Thoracic aorta (tissue), 2 donors: Measurements from ENCODE around the gene C2orf76. TPM values are rescaled to one million over a fixed set of nuclear protein-coding genes. Genes with fewer than 3 reads are reported as not detected.
A peak's percentile ranks its signal among the peaks of the same experiment; 100 is the strongest.

ENCODE experiments used
- ATAC-seq: fragments of 150-250 bp; one replicate; pipeline ENCODE4 v1.8.0; 2017; ENCODE audit warnings: low read depth; ENCODE audit not compliant: insufficient number of reproducible peaks, low FRiP score
- DNase-seq: peaks from one replicate; pipeline ENCODE4 v3.0.0-alpha.2; 2020; ENCODE audit warnings: low spot score
- H3K27ac ChIP-seq, 2 donors: fragments of 200-600 bp; sonication (generic); 1 replicate in 1 of 2; 2 replicates in 1 of 2; pipeline ENCODE4 v1.5.1; 2016; ENCODE audit warnings: mild to moderate bottlenecking in 2 of 2, moderate library complexity in 2 of 2
- H3K27me3 ChIP-seq: fragments of 200-600 bp; sonication (generic); replicated peaks from 2 replicates; pipeline ENCODE4 v1.6.0; 2016; ENCODE audit warnings: mild to moderate bottlenecking; ENCODE audit not compliant: insufficient read depth
- H3K36me3 ChIP-seq: fragments of 200-600 bp; sonication (generic); one replicate; pipeline ENCODE4 v1.5.1; 2016
- H3K4me1 ChIP-seq, 2 donors: fragments of 200-600 bp; sonication (generic); 1 replicate in 1 of 2; 2 replicates in 1 of 2; pipeline versions ENCODE4 v1.5.1 to v1.6.0; 2016; ENCODE audit warnings: low read depth in 2 of 2, mild to moderate bottlenecking in 1 of 2; ENCODE audit not compliant: control insufficient read depth in 1 of 2
- H3K4me3 ChIP-seq: fragments of 200-600 bp; sonication (generic); 2 replicates; pipeline ENCODE4 v1.5.1; 2016; ENCODE audit warnings: mild to moderate bottlenecking
- H3K9me3 ChIP-seq: fragments of 200-600 bp; sonication (generic); 2 replicates; pipeline ENCODE4 v1.5.1; 2016
- CTCF ChIP-seq: fragments of 200-600 bp; sonication (generic); IDR thresholded peaks from one replicate; pipeline ENCODE4 v1.5.1; 2019; ENCODE audit warnings: antibody characterized with exemption
- total RNA-seq, 2 donors: library from RNA; depleted of rRNA; stranded (reverse); fragments of >200 nt; gene quantifications; one replicate each; pipeline versions ENCODE4 v1.1.0 to v1.2.3, GENCODE V29; 2016

Gene C2orf76
- total RNA-seq, 2 donors from 2014 or later: 2.2 to 6.5 TPM

GRCh38 chr2:119359774-119360173 is 6.9 kb downstream of the C2orf76 start:
- no peak overlapping the region for H3K27ac ChIP-seq
- no peak overlapping the region for H3K4me3 ChIP-seq
- H3K4me1 ChIP-seq: peaks cover 0 to 7% of the 10 kb centered on the region in 2 donors
- no peaks in the 10 kb centered on the region for H3K9me3 ChIP-seq
- H3K36me3 ChIP-seq: no peaks in the 10 kb centered on the region
- no peak for TF ChIP-seq CTCF
- ATAC-seq (no peak), DNase-seq (no peak)
- H3K27me3 ChIP-seq: no peaks in the 10 kb centered on the region

GRCh38 chr2:119354860-119355259 is 11.8 kb downstream of the C2orf76 start:
- Histone ChIP-seq H3K36me3 (no peaks in the 10 kb centered on the region), H3K9me3 (no peaks in the 10 kb centered on the region), H3K4me3 (no peak overlapping the region), H3K4me1 (peaks cover 12 to 15% of the 10 kb centered on the region in 2 donors), H3K27ac (no peak overlapping the region), H3K27me3 (no peaks in the 10 kb centered on the region)
- DNase-seq (no peak), ATAC-seq (no peak)
- no peak for TF ChIP-seq CTCF

GRCh38 chr2:119352357-119352756 is 14.3 kb downstream of the C2orf76 start:
- no peaks in the 10 kb centered on the region for H3K27me3 ChIP-seq
- H3K27ac ChIP-seq: peak overlapping the region; percentile 30 to 70
- H3K36me3 ChIP-seq: no peaks in the 10 kb centered on the region
- no peak for ATAC-seq
- peak overlapping the region; percentile 18 for H3K4me3 ChIP-seq
- peaks cover 10 to 12% of the 10 kb centered on the region in 2 donors for H3K4me1 ChIP-seq
- no peaks in the 10 kb centered on the region for H3K9me3 ChIP-seq
- TF ChIP-seq CTCF: no peak
- DNase-seq: no peak

- no peak for DNase-seq
- H3K4me3 ChIP-seq: no peak overlapping the region
- ATAC-seq: no peak
- no peaks in the 10 kb centered on the region for H3K9me3 ChIP-seq
- H3K36me3 ChIP-seq: no peaks in the 10 kb centered on the region
- peaks cover 10 to 12% of the 10 kb centered on the region in 2 donors for H3K4me1 ChIP-seq
- H3K27ac ChIP-seq: no peak overlapping the region
- TF ChIP-seq CTCF: no peak
- H3K27me3 ChIP-seq: no peaks in the 10 kb centered on the region
These were observed 16.2 kb downstream of the C2orf76 start for GRCh38 chr2:119350311-119350998.

GRCh38 chr2:119349289-119349688 is 17.3 kb downstream of the C2orf76 start:
- TF ChIP-seq CTCF: no peak
- H3K27me3 ChIP-seq: no peaks in the 10 kb centered on the region
- no peaks in the 10 kb centered on the region for H3K36me3 ChIP-seq
- no peak overlapping the region for H3K27ac ChIP-seq
- H3K9me3 ChIP-seq: no peaks in the 10 kb centered on the region
- no peak overlapping the region for H3K4me3 ChIP-seq
- ATAC-seq (no peak), DNase-seq (no peak)
- peaks cover 10 to 12% of the 10 kb centered on the region in 2 donors for H3K4me1 ChIP-seq
